Parathyroid adenoma (tissue), 2 donors: ENCODE measurements around the gene MEGF10.
A peak's percentile ranks its signal among the peaks of the same experiment; 100 is the strongest.

Source experiments
- H2AFZ ChIP-seq: fragments of 300-600 bp; sonication (generic); one replicate; pipeline ENCODE4 v1.7.0; 2017; ENCODE audit warnings: antibody characterized with exemption, mild to moderate bottlenecking
- H3K27ac ChIP-seq: fragments of 300-600 bp; sonication (generic); one replicate; pipeline ENCODE4 v1.7.0; 2017
- H3K27me3 ChIP-seq: fragments of 300-600 bp; sonication (generic); one replicate; pipeline ENCODE4 v1.7.0; 2017; ENCODE audit warnings: low read length; ENCODE audit not compliant: control insufficient read depth, insufficient read depth
- H3K36me3 ChIP-seq: fragments of 300-600 bp; sonication (generic); one replicate; pipeline ENCODE4 v1.7.0; 2017; ENCODE audit warnings: low read length; ENCODE audit not compliant: control insufficient read depth, insufficient read depth
- H3K4me1 ChIP-seq: fragments of 300-600 bp; sonication (generic); one replicate; pipeline ENCODE4 v1.7.0; 2017; ENCODE audit warnings: control low read depth
- H3K4me2 ChIP-seq: fragments of 300-600 bp; sonication (generic); one replicate; pipeline ENCODE4 v1.7.0; 2017; ENCODE audit warnings: low read length
- H3K4me3 ChIP-seq: fragments of 300-600 bp; sonication (generic); one replicate; pipeline ENCODE4 v1.7.0; 2017; ENCODE audit warnings: low read depth, low read length
- H3K79me2 ChIP-seq: fragments of 300-600 bp; sonication (generic); one replicate; pipeline ENCODE4 v1.7.0; 2017; ENCODE audit warnings: control low read depth
- H3K9ac ChIP-seq: fragments of 300-600 bp; sonication (generic); one replicate; pipeline ENCODE4 v1.7.0; 2017; ENCODE audit warnings: mild to moderate bottlenecking
- H3K9me3 ChIP-seq: fragments of 300-600 bp; sonication (generic); one replicate; pipeline ENCODE4 v1.7.0; 2017; ENCODE audit warnings: low read length; ENCODE audit not compliant: control insufficient read depth
- CTCF ChIP-seq: fragments of 300-600 bp; sonication (generic); IDR thresholded peaks from one replicate; pipeline ENCODE4 v1.7.0; 2017; ENCODE audit warnings: antibody characterized with exemption, mild to moderate bottlenecking
- donor health status: primary hyperparathyroidism.

Gene MEGF10

DNA sequence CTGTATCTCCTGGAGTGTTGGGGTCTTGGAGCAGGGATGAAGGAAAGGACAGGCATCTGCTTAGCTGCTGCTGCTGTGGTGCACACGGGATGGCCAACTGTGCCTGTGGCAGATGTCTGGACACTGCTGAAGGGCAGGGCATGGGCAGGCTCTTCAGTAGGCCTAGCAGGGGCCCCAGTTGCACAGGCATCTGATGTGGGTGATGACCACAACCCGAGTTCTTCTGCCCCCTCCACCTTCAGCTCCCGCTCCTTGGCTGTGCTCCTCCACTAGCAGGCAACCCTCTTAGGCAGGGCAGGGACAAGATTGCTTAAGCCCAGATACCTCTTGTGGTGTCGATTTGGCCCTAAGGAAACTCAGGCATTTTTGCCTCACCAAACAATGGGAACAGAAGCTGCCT, 9.0 kb upstream of the MEGF10 start:
- Histone ChIP-seq H3K9me3 (no peaks in the 10 kb centered on the region), H3K27ac (no peak overlapping the region), H3K9ac (no peak overlapping the region), H3K36me3 (no peaks in the 10 kb centered on the region), H3K4me1 (no peaks in the 10 kb centered on the region), H2AFZ (no peak overlapping the region), H3K27me3 (no peaks in the 10 kb centered on the region), H3K4me2 (no peak overlapping the region), H3K4me3 (no peak overlapping the region), H3K79me2 (no peaks in the 10 kb centered on the region)
- no peak for TF ChIP-seq CTCF

- H3K9ac ChIP-seq = no peak overlapping the region
- no peaks in the 10 kb centered on the region for H3K36me3 ChIP-seq
- H3K4me1 ChIP-seq = no peaks in the 10 kb centered on the region
- H3K9me3 ChIP-seq = peaks cover 3% of the 10 kb centered on the region
- no peaks in the 10 kb centered on the region for H3K79me2 ChIP-seq
- TF ChIP-seq CTCF = no peak
- H3K27me3 ChIP-seq = no peaks in the 10 kb centered on the region
- H3K4me2 ChIP-seq = no peak overlapping the region
- no peak overlapping the region for H3K4me3 ChIP-seq
- H2AFZ ChIP-seq = no peak overlapping the region
- H3K27ac ChIP-seq = no peak overlapping the region
These were observed 1.9 kb upstream of the MEGF10 start for GRCh38 chr5:127288676-127289075.

DNA sequence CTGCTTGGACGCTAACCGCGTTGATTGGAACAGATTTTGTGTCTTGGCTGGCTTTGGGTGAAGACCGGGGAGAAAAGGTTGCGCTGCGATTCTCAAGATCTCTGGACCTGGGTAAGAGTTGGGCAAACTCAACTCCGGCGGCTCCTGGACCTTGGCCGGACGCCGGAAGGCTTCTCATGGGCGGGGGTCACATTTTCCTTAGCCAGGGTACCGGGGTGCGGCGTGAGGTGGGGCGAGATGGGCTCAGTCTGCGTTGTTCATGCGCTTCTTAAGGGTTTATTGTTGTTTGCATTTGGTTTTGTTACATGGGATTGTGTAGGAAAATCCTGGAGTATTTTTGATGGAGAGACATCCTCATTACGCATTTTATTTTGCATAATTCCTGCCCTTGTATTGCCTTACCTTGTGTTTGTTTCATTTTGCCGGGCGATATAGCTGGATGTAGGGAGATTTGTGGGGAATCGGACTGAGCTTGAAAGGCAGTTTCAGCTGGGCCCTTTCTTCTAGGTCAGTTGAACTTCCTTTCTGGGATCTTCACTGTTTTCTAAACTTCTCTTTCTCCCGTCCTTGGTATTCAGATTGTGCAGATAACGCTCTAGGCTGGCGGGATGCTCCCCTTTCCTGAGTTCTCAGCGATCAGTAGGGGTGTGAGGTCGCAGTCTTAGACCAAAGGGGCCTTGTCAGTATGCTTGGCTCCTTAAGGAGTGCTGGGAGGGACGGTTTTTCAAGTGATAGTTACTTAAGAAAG, 524 bp downstream of the MEGF10 start:
- Histone ChIP-seq H3K4me1 (no peaks in the 10 kb centered on the region), H3K9me3 (peaks cover 3% of the 10 kb centered on the region), H3K4me2 (no peak overlapping the region), H3K27ac (no peak overlapping the region), H3K27me3 (no peaks in the 10 kb centered on the region), H3K79me2 (no peaks in the 10 kb centered on the region), H2AFZ (peak overlapping the region; percentile 54), H3K4me3 (no peak overlapping the region), H3K36me3 (no peaks in the 10 kb centered on the region), H3K9ac (no peak overlapping the region)
- TF ChIP-seq CTCF = no peak

DNA sequence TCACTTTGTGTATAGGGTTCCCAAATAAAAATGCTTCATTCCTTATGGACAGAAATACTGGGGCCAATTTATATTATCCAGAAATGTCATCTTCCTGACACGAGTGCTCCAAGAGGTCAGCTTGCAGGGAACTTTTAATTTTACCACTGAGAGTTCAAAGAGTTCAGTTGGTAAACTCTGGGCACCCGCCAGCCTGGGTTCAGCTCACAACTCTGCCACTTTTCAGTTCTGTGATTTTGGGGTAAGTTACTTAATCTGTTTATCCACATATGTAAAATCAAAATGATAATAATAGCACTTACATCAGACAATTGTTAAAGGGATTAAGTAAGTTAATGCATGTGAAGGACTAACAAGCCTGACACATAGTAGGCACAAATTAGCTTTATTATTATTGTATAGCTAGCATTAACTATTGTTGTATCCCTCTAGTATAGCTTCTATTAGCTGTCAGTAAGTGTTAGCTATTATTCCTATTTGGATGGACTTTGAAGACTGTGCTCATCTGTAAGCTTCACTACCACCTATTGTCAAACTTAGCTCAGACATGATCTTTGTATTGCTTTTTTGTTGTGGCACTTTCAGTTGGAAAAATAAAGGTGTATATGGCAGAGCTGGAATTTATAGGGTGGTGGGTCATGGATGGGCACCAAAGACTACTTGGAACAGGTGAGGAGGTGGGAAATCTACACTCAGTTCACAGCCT, 1.6 kb downstream of the MEGF10 start:
- H3K36me3 ChIP-seq = no peaks in the 10 kb centered on the region
- H2AFZ ChIP-seq = no peak overlapping the region
- no peaks in the 10 kb centered on the region for H3K27me3 ChIP-seq
- H3K79me2 ChIP-seq = no peaks in the 10 kb centered on the region
- no peak overlapping the region for H3K4me2 ChIP-seq
- no peak overlapping the region for H3K9ac ChIP-seq
- H3K4me1 ChIP-seq = no peaks in the 10 kb centered on the region
- TF ChIP-seq CTCF = no peak
- H3K9me3 ChIP-seq = peaks cover 3% of the 10 kb centered on the region
- H3K4me3 ChIP-seq = no peak overlapping the region
- no peak overlapping the region for H3K27ac ChIP-seq
